NT2/D1 (cell line): ENCODE measurements around the gene FRMD4A.
"Not testable (repeated sequence)": the region's sequence is repeated elsewhere in the genome, so short reads cannot be mapped to it uniquely, and the experiment has no call there.

Source experiments
- DNase-seq: peaks from one replicate; pipeline ENCODE4 v3.0.0-alpha.2; 2011; ENCODE audit warnings: low read depth, low spot score
- H3K27me3 ChIP-seq: 2 replicates; pipeline ENCODE4 v1.6.0; 2011; ENCODE audit warnings: mild to moderate bottlenecking; ENCODE audit not compliant: insufficient read length, insufficient read depth
- H3K36me3 ChIP-seq: 2 replicates; pipeline ENCODE4 v1.6.1; 2011; ENCODE audit warnings: mild to moderate bottlenecking, low read length, mixed read lengths; ENCODE audit not compliant: insufficient read depth, insufficient read length
- H3K4me1 ChIP-seq: 2 replicates; pipeline ENCODE4 v1.5.1; 2011; ENCODE audit not compliant: insufficient read depth, insufficient read length
- H3K4me3 ChIP-seq: 2 replicates; pipeline ENCODE4 v1.5.1; 2011; ENCODE audit warnings: low read depth; ENCODE audit not compliant: insufficient read length
- H3K9ac ChIP-seq: 2 replicates; pipeline ENCODE4 v1.6.0; 2011; ENCODE audit warnings: low read depth; ENCODE audit not compliant: insufficient read length
- H3K9me3 ChIP-seq: 2 replicates; pipeline ENCODE4 v1.5.1; 2011; ENCODE audit warnings: mild to moderate bottlenecking, low read length; ENCODE audit not compliant: insufficient read depth
- SUZ12 ChIP-seq: IDR thresholded peaks from 2 replicates; pipeline ENCODE4 v1.6.1; 2011; ENCODE audit not compliant: insufficient read length, insufficient read depth; ENCODE audit errors: extremely low read depth
- YY1 ChIP-seq: IDR thresholded peaks from 2 replicates; pipeline ENCODE4 v1.6.1; 2011; ENCODE audit not compliant: insufficient read length, insufficient read depth
- ZNF274 ChIP-seq: IDR thresholded peaks from 2 replicates; pipeline ENCODE4 v1.6.1; 2011; ENCODE audit warnings: mild to moderate bottlenecking, low read depth, low read length

The FRMD4A gene

GRCh38 chr10:14048930-14049613 is 281.7 kb downstream of the FRMD4A start:
- H3K4me1 ChIP-seq: no peaks in the 10 kb centered on the region
- no peak for DNase-seq
- TF ChIP-seq YY1: no peak
- no peak for TF ChIP-seq SUZ12
- no peak for TF ChIP-seq ZNF274

DNA sequence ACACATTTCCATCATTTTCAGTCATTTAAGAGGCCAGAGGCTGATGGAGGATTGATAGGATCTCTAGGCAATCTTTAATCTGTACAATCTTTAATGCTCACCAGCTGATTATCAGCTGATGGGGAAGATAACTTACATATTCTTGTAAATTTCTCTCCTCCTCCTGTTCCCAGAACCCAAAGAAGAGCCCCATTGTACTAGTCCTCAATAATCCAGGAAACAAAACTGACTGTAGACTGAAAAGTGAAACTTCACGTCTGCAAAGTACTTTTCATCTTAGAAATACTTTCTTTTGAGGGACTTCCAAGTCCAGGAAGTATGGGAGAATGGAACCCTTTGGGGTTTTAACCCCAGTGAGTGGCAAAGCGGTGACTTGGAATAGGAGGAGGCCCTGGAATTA is 283.3 kb downstream of the FRMD4A start:
- no peak for TF ChIP-seq SUZ12
- no peak for TF ChIP-seq ZNF274
- TF ChIP-seq YY1: no peak
- no peaks in the 10 kb centered on the region for H3K4me1 ChIP-seq
- no peak for DNase-seq

More at GRCh38 chr10:14048930-14049613, 281.7 kb downstream of the FRMD4A start:
- no peaks in the 10 kb centered on the region; the same call in 1 of the 2 replicates for H3K9me3 ChIP-seq
- H3K9ac ChIP-seq: no peak overlapping the region
- no peak overlapping the region for H3K4me3 ChIP-seq
- no peaks in the 10 kb centered on the region for H3K27me3 ChIP-seq
- H3K36me3 ChIP-seq: no peaks in the 10 kb centered on the region

GRCh38 chr10:14042051-14042450 is 288.7 kb downstream of the FRMD4A start:
- H3K9me3 ChIP-seq, H3K4me1 ChIP-seq, H3K27me3 ChIP-seq, H3K9ac ChIP-seq, DNase-seq, H3K36me3 ChIP-seq, H3K4me3 ChIP-seq: not testable (repeated sequence)

More for the DNA sequence above, 283.3 kb downstream of the FRMD4A start:
- Histone ChIP-seq H3K36me3 (no peaks in the 10 kb centered on the region), H3K9ac (no peak overlapping the region), H3K27me3 (no peaks in the 10 kb centered on the region), H3K9me3 (no peaks in the 10 kb centered on the region; the same call in 1 of the 2 replicates), H3K4me3 (no peak overlapping the region)

- Histone ChIP-seq H3K27me3 (no peaks in the 10 kb centered on the region), H3K36me3 (no peaks in the 10 kb centered on the region), H3K9me3 (no peaks in the 10 kb centered on the region), H3K4me3 (no peak overlapping the region), H3K4me1 (no peaks in the 10 kb centered on the region), H3K9ac (no peak overlapping the region)
- TF ChIP-seq SUZ12: no peak
- no peak for TF ChIP-seq ZNF274
- no peak for TF ChIP-seq YY1
- no peak for DNase-seq
Observed at GRCh38 chr10:14040787-14041631, 289.7 kb downstream of the FRMD4A start.

GRCh38 chr10:14039968-14040668 is 290.6 kb downstream of the FRMD4A start:
- Histone ChIP-seq H3K4me1 (no peaks in the 10 kb centered on the region), H3K9ac (no peak overlapping the region), H3K9me3 (no peaks in the 10 kb centered on the region), H3K4me3 (no peak overlapping the region), H3K27me3 (no peaks in the 10 kb centered on the region), H3K36me3 (no peaks in the 10 kb centered on the region)
- TF ChIP-seq YY1 (no peak), ZNF274 (no peak), SUZ12 (no peak)
- no peak for DNase-seq

GRCh38 chr10:14036233-14036632 is 294.5 kb downstream of the FRMD4A start:
- Histone ChIP-seq H3K9me3 (no peaks in the 10 kb centered on the region), H3K27me3 (no peaks in the 10 kb centered on the region), H3K36me3 (no peaks in the 10 kb centered on the region), H3K9ac (no peak overlapping the region), H3K4me3 (no peak overlapping the region), H3K4me1 (peaks cover 2% of the 10 kb centered on the region)
- TF ChIP-seq ZNF274 (no peak), SUZ12 (no peak)
- DNase-seq: no peak

DNA sequence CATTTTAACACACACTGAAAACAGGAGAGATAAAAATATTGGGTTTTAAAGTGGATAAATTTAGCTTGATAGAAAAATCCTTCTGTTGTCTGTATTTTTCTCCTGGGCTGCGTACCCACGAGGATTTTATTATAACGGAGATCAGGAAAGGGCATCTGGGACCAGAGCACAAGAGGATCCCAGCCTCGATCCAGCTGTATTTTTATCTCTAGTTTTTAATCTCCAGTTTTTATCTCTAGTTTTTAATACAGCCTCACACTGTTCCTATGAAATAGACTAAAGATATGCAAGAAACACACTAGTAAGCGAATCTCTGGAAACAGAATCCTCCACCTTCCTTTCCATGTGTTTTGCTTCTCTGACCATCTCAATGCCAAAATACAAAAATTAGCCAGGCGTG is 295.2 kb downstream of the FRMD4A start:
- TF ChIP-seq YY1 (no peak), ZNF274 (no peak), SUZ12 (no peak)
- Histone ChIP-seq H3K27me3 (no peaks in the 10 kb centered on the region), H3K36me3 (no peaks in the 10 kb centered on the region), H3K4me1 (peaks cover 2% of the 10 kb centered on the region), H3K4me3 (no peak overlapping the region), H3K9ac (no peak overlapping the region), H3K9me3 (no peaks in the 10 kb centered on the region)
- DNase-seq: no peak
